Heart right ventricle (tissue), 16 donors: ENCODE measurements around the gene MAD1L1. TPM values are rescaled to one million over a fixed set of nuclear protein-coding genes. Genes with fewer than 3 reads are reported as not detected.

ENCODE experiments used
- ATAC-seq, 8 donors: fragments of 200-7000 bp; cut with Tn5 transposase; one replicate each; pipeline ENCODE4 v1.9.1; 2020; ENCODE audit warnings: mild to moderate bottlenecking in 8 of 8, moderate library complexity in 8 of 8, moderate number of reproducible peaks in 1 of 8
- DNase-seq, 2 donors: peaks; one replicate each; pipeline ENCODE4 v3.0.0-alpha.2; 2020
- H3K27ac ChIP-seq, 10 donors: fragments of 200-600 bp; sonication (generic) in 2 of 10; one replicate each; pipeline versions ENCODE4 v1.5.0 to v1.8.0; 2020 to 2022; ENCODE audit warnings: mild to moderate bottlenecking in 3 of 10
- H3K27me3 ChIP-seq, 7 donors: fragments of 200-600 bp; one replicate each; pipeline ENCODE4 v1.8.0; 2021 to 2022; ENCODE audit warnings: mild to moderate bottlenecking in 2 of 7
- H3K36me3 ChIP-seq, 9 donors: fragments of 200-600 bp; sonication (generic) in 1 of 9; one replicate each; pipeline versions ENCODE4 v1.5.0 to v1.8.0; 2020 to 2022; ENCODE audit warnings: mild to moderate bottlenecking in 2 of 9
- H3K4me1 ChIP-seq, 9 donors: fragments of 200-600 bp; sonication (generic) in 1 of 9; one replicate each; pipeline versions ENCODE4 v1.5.0 to v1.8.0; 2020 to 2022; ENCODE audit warnings: mild to moderate bottlenecking in 4 of 9
- H3K4me3 ChIP-seq, 10 donors: fragments of 200-600 bp; sonication (generic) in 2 of 10; one replicate each; pipeline versions ENCODE4 v1.5.0 to v1.8.0; 2020 to 2022; ENCODE audit warnings: mild to moderate bottlenecking in 7 of 10, moderate library complexity in 2 of 10
- H3K9me3 ChIP-seq, 11 donors: fragments of 200-600 bp in 10 of 11; sonication (generic) in 2 of 11; one replicate each; pipeline versions ENCODE4 v1.5.0 to v1.8.0; 2013 to 2022; ENCODE audit warnings: mild to moderate bottlenecking in 2 of 11, control low read depth in 1 of 11, moderate library complexity in 1 of 11
- whole genome bisulfite sequencing, 2 donors: extraction: QIAGEN DNeasy Blood & Tissue Kit; methylation state at CpG; one replicate each; pipeline ENCODE4 v1.1.7; 2013; ENCODE audit warnings: inconsistent platforms in 1 of 2; 5-methylcytosine and 5-hydroxymethylcytosine counted together
- intact Hi-C, 10 donors: fragments of 100-400 bp; cut with DNase I; formaldehyde crosslinking; loops; one replicate each; pipeline versions ENCODE4 v1.11.1 to v1.14.2; 2022
- polyA plus RNA-seq, 2 donors: library from polyadenylated mRNA; stranded (reverse); fragments of 200-250 nt; gene quantifications; one replicate each; pipeline ENCODE4 v1.2.3, GENCODE V29; 2013
- total RNA-seq, 10 donors: library from RNA; stranded (reverse); fragmentation: NEBNext Ultra II Directional in 3 of 10; extraction: Animal tissue kit (Norgen Biotek cat#: 25700) in 3 of 10; gene quantifications; one replicate each; pipeline versions ENCODE4 v1.2.1 to v1.2.4, GENCODE V29; 2021 to 2023
- TF ChIP-seq, protein P1 (sequence below), 9 donors: fragments of 200-600 bp; sonication (generic) in 2 of 9; IDR thresholded peaks; one replicate each; pipeline versions ENCODE4 v1.5.0 to v1.8.0; 2021 to 2022; ENCODE audit warnings: antibody characterized with exemption in 9 of 9, mild to moderate bottlenecking in 5 of 9, moderate library complexity in 1 of 9
- donor health status: Arrhythmogenic right ventricular cardiomyopathy.
- donor health status: ischemic (EF 13 %, LVEDD 7.1; RV severe dilation, severe dysfunction).
- donor health status: healthy with polysubstance abuse.
- donor health status: DM: no; HTN: yes; CAD: no.
- donor health status: DM: no; HTN: no; CAD: no.
- donor health status: ischemic (EF 25% LVEDD 6.9; RV normal size, moderate dysfunction).
- donor health status: ischemic (EF 25% LVEDD 5.7; RV mildly dilated, moderate dysfunction).
- donor health status: healthy.
- donor health status: DM: yes; HTN: yes; CAD: no.
- donor health status: Ischemic cardiomyopathy.
- donor health status: ischemic (EF 35%, LVEDD 5.7; RV mildly dilated, moderate dysfunction).
- donor health status: nonischemic (EF 11% LVEDD 7.7; RV severe dilation, severe dysfunction).
- donor health status: DM: yes; HTN: yes; CAD: no.
- donor health status: PGD.
- donor health status: ischemic (EF 29% LVEDD 5.4; RV normal size, mild dysfunction).
- donor health status: nonischemic (EF 23%, LVEDD 6.1; RV moderate dilation, normal function).

The MAD1L1 gene
- total and polyA plus RNA-seq, 12 donors: 13.8 to 46.8 (median 20.2) TPM

DNA sequence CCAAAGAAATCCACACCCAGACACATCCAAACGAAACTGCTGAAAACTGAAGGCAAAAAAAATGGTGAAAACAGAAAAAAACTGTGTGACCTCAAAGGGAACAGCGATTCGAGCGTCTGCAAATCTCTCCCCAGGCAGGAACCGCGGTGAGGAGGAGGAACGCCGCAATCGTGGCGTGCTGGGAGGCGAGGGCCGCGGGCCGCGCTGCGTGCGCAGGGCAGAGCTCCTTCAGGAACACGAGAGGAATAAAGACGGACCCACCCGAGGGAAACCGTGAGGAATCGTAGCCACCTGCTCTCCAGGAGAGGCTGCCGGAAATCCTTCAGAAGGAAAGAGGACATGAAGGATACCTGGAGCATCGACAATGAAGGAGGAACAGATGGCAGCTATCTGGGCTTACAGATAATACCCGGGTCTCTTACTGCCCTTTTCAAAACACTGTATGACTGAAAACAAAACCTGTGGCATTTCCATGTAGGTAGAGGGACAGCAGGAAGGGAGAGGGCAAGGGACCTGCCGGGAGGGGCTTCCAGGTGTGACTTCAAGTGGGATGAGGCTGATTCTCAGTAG is 266.0 kb downstream of the MAD1L1 start:
- ATAC-seq: no peak
- H3K27me3 ChIP-seq: no peaks in the 10 kb centered on the region
- H3K36me3 ChIP-seq: peaks cover 0 to 10% (median 0%) of the 10 kb centered on the region in 9 donors
- no peak overlapping the region for H3K27ac ChIP-seq
- intact Hi-C loops: loop anchor here in 1 of 10 donors (2.0 kb wide), 1 partner anchor 72 kb away; no protein-coding TSS in a partner anchor
- 94 to 96% methylated on average over 26 of the region's 26 CpGs for WGBS, 2 donors
- H3K4me1 ChIP-seq: peaks cover 0 to 11% (median 4%) of the 10 kb centered on the region in 9 donors
- DNase-seq: no peak
- peaks cover 0 to 10% (median 0%) of the 10 kb centered on the region in 11 donors for H3K9me3 ChIP-seq
- H3K4me3 ChIP-seq: no peak overlapping the region
- TF ChIP-seq, protein P1, sequence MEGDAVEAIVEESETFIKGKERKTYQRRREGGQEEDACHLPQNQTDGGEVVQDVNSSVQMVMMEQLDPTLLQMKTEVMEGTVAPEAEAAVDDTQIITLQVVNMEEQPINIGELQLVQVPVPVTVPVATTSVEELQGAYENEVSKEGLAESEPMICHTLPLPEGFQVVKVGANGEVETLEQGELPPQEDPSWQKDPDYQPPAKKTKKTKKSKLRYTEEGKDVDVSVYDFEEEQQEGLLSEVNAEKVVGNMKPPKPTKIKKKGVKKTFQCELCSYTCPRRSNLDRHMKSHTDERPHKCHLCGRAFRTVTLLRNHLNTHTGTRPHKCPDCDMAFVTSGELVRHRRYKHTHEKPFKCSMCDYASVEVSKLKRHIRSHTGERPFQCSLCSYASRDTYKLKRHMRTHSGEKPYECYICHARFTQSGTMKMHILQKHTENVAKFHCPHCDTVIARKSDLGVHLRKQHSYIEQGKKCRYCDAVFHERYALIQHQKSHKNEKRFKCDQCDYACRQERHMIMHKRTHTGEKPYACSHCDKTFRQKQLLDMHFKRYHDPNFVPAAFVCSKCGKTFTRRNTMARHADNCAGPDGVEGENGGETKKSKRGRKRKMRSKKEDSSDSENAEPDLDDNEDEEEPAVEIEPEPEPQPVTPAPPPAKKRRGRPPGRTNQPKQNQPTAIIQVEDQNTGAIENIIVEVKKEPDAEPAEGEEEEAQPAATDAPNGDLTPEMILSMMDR (IDR thresholded peaks at IDR 0.05): no peak

DNA sequence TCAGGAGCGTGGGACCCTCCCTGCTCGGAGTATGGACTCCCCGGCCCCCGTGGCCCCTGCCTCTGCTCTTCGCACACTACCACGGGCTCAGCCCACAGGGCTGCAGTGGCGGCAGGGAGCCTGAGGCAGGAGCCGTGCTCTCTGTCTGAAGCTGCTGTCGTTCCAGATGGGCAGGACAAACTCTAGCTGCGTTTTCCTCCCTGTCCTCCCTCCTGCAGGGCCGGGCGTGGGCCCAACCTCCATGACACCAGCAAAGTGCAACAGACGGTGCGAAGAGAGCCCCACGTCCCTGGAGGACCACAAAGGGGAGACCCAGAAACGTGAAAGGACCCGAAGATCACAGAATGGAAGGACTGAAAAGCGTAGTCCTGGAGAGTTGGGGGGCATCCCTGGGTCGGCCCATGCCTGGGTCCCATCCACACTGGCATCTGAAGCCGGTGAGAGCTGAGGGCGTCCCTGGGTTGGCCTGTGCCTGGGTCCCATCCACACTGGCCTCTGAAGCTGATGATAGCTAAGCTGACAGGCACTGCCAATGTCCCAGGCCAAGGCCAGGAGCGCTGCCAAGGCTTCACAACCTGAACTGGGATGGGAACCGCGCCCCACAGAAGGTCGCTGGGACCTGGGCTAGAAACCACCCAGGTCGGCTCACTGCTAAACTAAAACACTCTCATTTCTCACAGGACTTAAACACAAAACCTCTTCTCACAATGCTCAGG is 267.0 kb downstream of the MAD1L1 start:
- Histone ChIP-seq H3K4me3 (no peak overlapping the region), H3K9me3 (peaks cover 0 to 19% (median 0%) of the 10 kb centered on the region in 11 donors), H3K4me1 (peaks cover 0 to 11% (median 4%) of the 10 kb centered on the region in 9 donors), H3K27me3 (no peaks in the 10 kb centered on the region), H3K27ac (peak overlapping the region in 2 of 10 donors; percentile 22 to 58), H3K36me3 (peaks cover 0 to 10% (median 0%) of the 10 kb centered on the region in 9 donors)
- ATAC-seq (peak; percentile 86 to 96 (median 92)), DNase-seq (peak; percentile 70 to 80)
- WGBS, 2 donors: 73 to 79% methylated on average over 26 of the region's 26 CpGs
- TF ChIP-seq, protein P1 (IDR thresholded peaks at IDR 0.05): no peak
- intact Hi-C loops: loop anchor here in 1 of 10 donors (2.0 kb wide), 1 partner anchor 73 kb away; no protein-coding TSS in a partner anchor

DNA sequence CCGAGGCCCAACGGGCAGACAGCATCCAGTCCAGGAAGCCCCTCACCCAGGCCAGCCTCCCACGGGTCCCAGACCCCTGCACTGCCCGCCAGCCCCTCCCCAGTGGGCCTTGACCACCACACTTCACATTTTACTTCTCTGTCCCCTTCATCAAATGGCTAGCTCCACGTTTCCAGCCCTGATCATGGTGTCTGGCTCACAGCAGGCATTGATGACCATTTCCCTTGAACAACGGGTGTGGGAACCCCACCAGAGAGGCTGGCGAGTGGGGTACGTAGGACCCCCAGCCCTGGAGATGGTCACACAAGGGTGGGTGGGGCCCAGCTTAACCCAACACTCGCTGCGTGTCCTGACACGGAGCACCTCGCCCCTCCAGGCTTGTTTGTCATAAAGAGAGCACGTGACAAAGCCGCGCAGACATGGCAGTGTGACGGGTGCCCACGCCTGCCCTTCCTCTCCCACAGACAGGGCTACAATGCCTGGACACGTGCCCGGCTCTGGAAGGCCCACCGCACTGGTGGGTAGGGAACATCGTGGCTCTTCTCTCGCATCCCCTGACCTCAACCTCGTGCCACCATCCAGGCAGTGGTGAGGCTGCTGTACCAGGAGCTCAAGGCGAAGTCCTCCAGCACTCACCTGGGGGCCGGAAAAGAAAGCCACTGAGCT is 267.7 kb downstream of the MAD1L1 start:
- ATAC-seq: peak in 1 of 8 donors; percentile 8
- intact Hi-C loops: no loop called here
- WGBS, 2 donors: 92 to 95% methylated on average over 24 to 25 of the region's 25 CpGs

More for the DNA sequence above, 267.7 kb downstream of the MAD1L1 start:
- H3K36me3 ChIP-seq: peaks cover 0 to 10% (median 0%) of the 10 kb centered on the region in 9 donors
- H3K4me1 ChIP-seq: peaks cover 0 to 11% (median 4%) of the 10 kb centered on the region in 9 donors
- H3K4me3 ChIP-seq: no peak overlapping the region
- TF ChIP-seq, protein P1 (IDR thresholded peaks at IDR 0.05): no peak
- peak overlapping the region in 2 of 10 donors; percentile 22 to 58 for H3K27ac ChIP-seq
- no peak for DNase-seq
- H3K9me3 ChIP-seq: peaks cover 0 to 19% (median 0%) of the 10 kb centered on the region in 11 donors
- H3K27me3 ChIP-seq: no peaks in the 10 kb centered on the region
